GM19043 (cell line): ENCODE measurements around the gene CLCNKB.
"Not testable (repeated sequence)": the region's sequence is repeated elsewhere in the genome, so short reads cannot be mapped to it uniquely, and the experiment has no call there.

ENCODE experiments used
- ATAC-seq: cut with Tn5 transposase; IDR thresholded peaks from one replicate; pipeline ENCODE4 v1.9.1; 2021; ENCODE audit warnings: low read depth; ENCODE audit not compliant: unreplicated experiment

Gene CLCNKB

GRCh38 chr1:16014509-16015482 is 28.8 kb upstream of the CLCNKB start:
- no peak for ATAC-seq

DNA sequence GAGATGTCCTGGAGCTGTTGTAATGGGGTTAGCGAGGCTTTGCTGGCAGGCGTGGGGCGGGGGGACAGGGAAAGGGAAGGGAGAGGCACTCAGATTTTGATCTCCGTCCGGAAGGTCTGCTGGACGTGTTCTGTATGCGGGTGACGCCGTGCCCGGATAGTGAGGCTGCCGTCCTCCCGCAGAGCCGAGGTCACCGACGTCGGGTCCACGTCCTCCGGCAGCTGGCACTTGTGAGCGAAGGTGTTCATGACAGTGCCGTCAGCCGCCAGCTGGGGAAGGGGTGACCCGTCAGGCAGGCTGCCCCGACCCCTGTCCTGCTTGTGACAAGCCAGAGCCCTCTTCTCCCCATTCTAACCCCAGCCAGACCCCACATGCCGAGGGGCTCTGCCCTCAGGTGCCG is 28.1 kb upstream of the CLCNKB start:
- no peak for ATAC-seq

DNA sequence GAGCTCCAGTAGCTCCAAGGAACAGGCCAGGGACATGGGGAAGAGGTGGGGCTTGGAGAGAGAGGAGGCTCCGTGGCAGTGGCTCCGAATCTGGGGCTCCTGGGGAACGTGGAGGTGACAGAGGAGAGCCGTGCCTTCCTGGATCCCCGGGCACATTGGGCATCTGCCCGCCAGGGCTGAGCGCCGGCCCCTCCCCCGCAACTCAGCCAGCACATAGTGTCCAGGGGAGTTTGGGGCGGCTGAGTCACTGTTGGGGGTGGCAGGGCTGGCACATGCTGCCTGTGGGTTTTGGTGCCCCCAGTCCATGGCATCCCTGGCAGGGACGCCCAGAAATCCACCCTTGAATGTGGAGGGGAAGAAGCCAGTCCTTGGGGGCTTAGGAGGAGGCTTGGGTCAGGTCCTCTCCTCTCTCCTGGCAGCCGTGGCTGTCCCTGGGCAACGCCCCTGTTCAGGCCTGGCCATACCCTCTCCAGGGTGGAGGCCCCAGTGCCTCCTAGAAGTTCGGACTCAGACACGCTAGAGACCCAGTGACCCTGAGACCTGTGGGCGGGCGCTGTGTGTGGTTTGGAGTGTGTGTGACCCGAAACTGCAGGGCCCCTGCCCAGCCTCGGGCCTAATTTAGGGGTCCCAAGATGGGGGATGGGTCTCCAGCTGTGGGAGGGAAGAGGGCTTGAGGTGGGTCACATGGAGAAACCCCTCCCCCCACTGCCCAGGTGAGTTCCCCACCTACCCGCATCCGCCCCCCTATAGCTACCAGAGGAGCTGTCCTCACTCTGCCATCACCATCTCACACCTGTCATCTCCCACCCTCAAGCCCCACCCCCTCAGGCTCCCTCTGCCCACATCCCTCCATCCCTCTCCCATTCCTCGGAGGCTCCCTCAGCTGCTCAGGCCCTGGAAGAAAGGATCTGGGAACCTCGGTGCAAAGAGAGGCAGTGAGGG is 27.4 kb upstream of the CLCNKB start:
- ATAC-seq: no peak

GRCh38 chr1:16017076-16017460 is 26.5 kb upstream of the CLCNKB start:
- no peak for ATAC-seq

DNA sequence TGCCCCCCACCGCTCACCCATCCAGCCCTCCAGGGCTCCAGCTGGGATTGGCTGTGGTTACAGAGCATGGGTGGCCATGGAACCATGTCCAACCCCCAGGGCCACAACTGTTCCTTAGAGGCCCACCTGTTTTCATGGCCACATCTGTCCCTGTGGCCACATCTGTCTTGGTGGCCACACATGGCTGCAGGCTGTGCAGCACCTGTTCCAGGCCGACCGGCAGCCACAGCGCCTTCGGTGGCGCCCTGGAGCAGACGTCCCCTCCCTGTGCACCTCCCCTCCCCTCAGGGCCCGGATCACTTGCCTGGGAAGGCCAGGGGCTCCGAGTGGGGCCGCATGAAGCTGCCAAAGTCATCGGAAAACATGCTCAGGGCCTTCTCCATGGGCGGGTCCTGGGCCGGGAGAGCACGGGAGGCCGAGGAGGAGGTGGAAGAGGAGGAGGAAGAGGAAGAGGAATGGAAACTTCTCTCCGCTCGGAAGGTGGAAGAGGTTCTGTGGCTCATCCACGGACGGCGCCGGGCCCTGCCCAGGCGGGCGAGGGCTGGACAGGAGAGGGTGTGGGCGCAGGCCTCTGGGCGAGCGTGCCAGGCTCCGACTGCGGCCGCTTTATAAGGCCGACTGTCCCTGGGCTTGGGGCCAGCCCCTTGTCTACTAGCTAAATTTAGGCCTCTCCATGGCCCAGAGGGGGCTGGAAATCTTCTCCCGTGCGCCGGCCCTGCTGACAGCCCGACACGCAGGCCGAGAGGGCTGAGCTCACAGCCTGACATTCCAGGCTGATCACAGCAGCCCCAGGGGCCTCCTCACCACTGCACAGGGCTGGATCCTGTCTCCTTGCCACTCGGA is 25.9 kb upstream of the CLCNKB start, which contains the start of gene HSPB7:
Gene HSPB7 (minus strand): TSS at position 583 of the 843 bp plus-strand sequence. CDS start 80 bp downstream, at position 503.
- no peak for ATAC-seq

- ATAC-seq: no peak
These were observed 25.3 kb upstream of the CLCNKB start for GRCh38 chr1:16018308-16018707.

GRCh38 chr1:16018749-16019643 is 24.6 kb upstream of the CLCNKB start:
- no peak for ATAC-seq

- ATAC-seq: no peak
These were observed 23.8 kb upstream of the CLCNKB start for GRCh38 chr1:16019644-16020277.

DNA sequence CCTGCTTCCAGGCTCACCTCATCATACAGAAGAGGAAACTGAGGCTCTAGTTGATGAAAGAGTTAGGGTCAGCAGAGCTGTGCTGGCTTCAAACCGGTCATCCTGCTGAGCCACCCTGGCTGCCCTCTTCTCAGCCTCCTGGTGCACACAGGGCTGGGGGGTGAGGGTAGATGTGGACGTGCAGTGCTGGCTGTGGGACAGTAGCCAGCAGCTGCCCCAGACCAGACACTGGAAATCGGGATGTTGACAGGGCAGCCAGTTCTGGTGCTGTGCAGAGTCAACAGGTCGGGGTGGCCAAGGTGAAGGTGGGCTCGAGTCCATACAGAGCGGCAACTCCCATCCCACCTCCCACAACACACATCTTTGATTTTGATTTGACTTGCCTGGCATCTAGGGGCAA is 23.3 kb upstream of the CLCNKB start:
- no peak for ATAC-seq

DNA sequence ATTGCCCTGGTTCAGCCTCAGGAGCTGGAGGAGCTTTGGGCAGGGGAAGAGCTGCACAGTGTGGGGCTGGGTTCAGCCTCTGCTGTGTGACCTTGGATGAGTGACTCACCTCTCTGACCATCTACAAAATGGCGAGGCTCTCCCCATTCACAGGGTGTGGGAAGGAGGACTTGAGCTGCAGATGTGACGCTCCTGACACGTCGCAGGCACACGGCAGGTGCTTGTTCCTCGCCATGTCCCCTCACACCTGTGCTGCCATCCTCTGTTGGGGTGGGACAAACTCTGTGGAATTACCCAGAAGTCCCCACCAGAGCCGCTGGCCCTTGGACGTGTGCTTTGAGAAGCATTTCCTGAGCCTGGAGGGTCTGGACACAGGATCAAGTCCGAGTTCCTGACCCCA is 22.7 kb upstream of the CLCNKB start:
- ATAC-seq: not testable (repeated sequence)

DNA sequence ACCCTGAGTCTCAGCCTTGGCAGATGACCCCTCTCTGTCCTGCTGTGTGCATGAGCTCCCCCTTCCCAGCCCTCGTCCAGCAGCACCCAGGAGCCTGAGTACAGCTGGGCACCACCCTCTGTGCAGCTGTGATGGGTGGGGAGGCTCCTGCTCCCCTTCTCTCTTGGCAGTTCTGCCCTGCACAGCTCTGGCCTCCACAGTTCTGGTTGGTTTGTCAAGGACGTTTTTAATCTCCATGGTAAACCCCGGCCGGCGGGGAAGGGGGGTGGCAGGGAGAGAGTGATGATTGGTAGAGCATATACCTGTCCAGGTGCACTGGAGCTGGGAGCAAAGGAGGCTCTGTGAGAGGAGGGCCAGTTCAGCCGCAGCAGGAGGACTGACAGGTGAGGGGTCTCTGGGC is 21.9 kb upstream of the CLCNKB start, which contains the start of gene CLCNKA:
Gene CLCNKA (plus strand): TSS at position 356 of the 400 bp plus-strand sequence. CDS start 584 bp downstream, outside the sequence.
- ATAC-seq: no peak

GRCh38 chr1:16022393-16022792 is 21.2 kb upstream of the CLCNKB start:
- no peak for ATAC-seq

- no peak for ATAC-seq
These were observed 20.4 kb upstream of the CLCNKB start for GRCh38 chr1:16023050-16023653.

GRCh38 chr1:16026302-16026701 is 17.3 kb upstream of the CLCNKB start:
- ATAC-seq: not testable (repeated sequence)

DNA sequence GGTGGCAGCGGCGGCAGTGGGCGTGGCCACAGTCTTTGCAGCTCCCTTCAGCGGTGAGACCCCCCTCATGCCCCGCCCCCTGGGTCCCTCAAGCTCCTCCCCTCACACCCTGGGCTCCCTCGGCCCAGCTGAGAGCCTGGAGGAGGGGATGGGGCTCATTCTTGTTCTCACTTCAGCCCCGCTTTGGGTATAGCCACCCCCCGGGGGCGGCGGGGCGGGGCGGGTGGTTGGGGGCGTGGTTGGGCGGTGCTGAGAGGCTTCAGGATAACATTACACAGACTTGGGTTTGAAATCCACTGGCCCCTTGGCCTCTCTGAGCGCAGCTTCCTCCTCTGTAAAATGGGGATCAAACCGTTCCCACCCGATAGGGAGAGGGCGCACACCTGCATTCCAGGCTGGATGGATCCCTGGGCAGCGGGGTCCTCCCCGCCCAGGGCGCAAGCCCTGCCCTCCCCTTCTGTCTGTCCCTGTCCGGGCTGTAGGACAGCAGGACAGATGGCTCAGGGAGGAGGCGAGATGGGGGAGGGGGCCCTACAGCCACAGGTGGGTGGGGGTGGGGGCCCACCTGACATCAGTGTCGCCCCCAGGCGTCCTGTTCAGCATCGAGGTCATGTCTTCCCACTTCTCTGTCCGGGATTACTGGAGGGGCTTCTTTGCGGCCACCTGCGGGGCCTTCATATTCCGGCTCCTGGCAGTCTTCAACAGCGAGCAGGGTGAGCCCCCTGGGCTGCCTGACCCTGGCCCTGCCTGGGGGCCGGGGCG is 16.7 kb upstream of the CLCNKB start:
- no peak for ATAC-seq

DNA sequence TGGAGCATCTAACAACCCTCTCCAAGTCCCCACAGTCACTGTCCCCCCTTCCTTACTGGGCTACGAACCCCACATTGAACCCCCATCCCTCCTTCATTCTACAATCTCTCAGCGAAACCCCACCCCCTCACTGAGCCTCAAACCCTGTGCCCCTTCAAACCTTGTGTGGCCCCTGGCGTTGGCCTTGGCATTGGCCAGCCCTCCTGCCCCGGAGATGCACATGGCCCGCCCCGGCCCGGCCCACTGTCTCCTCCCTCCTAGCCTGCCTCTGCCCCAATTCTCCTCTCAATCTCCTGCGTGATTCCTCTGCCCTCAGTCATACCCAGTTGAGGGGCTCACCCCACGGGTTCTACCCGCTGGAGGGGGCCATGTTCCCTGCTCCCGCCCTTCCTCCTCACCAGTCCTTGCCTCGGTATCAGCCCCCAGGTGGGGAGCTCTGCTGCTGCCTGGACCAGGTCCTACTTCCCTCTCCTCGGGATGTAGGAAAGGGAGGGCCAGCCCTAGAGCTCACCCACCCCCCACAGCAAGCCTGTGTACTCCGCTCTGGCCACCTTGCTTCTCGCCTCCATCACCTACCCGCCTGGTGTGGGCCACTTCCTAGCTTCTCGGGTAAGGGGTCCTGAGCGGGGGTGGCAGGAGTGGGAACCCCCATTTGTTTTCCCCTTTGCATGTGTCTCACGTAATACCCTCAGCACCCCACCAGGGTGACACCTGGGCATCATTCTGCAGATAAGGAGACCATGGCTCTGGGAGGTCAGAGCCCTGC is 15.2 kb upstream of the CLCNKB start:
- no peak for ATAC-seq

GRCh38 chr1:16029003-16029268 is 14.6 kb upstream of the CLCNKB start:
- ATAC-seq: not testable (repeated sequence)
